ENCODE data around the gene IFI44L.

DNA sequence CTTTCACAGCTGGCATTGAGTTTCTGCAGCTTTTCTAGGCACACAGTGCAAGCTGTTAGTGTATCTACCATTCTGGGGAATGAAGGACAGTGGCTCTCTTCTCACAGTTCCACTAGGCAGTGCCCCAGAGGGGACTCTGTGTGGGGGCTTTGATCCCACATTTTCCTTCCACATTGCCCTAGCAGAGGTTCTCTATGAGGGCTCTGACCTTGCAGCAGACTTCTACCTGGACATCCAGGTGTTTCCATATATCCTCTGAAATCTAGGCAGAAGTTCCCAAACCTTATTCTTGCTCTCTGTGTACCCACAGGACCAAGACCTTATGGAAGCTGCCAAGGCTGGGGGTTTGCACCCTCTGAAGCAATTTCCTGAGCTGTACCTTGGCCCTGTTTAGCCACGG, 27.0 kb downstream of the IFI44L start:
- TF ChIP-seq CTCF (IDR thresholded peaks at IDR 0.05; ENCODE audit: low read depth, low read length) (no peak), POLR2A (IDR thresholded peaks at IDR 0.05; ENCODE audit: extremely low read depth, insufficient read length) (no peak), MAX (IDR thresholded peaks at IDR 0.05; ENCODE audit: low read depth, low read length) (no peak), MYC (IDR thresholded peaks at IDR 0.05; ENCODE audit: low read depth, low read length) (no peak)
